Activated CD4-positive, alpha-beta memory T cell treated with anti-CD3 and anti-CD28 coated beads, Interleukin-2, amount 10 ng/mL, durations not matched to agents 7 days and 5 days (primary cell): Measurements from ENCODE around the gene LEPROT. TPM values are rescaled to one million over a fixed set of nuclear protein-coding genes. Genes with fewer than 3 reads are reported as not detected.

Source experiments
- CTCF ChIA-PET: fragments of 350-600 bp; sonication (Branson Sonifier 250); formaldehyde crosslinking; loops from one replicate; lab custom pipeline; 2021; ENCODE audit warnings: antibody characterized with exemption, inconsistent platforms; lab: Charles Lee
- POLR2A ChIA-PET: fragments of 350-600 bp; sonication (Branson Sonifier 250); formaldehyde crosslinking; loops from one replicate; lab custom pipeline; 2021; ENCODE audit warnings: antibody characterized with exemption; lab: Charles Lee
- DNase-seq: peaks from one replicate; pipeline ENCODE4 v3.0.0-alpha.2; 2020
- H3K27ac Mint-ChIP-seq: one replicate; pipeline ENCODE4 v1.8.0; 2021; ENCODE audit warnings: mild to moderate bottlenecking, mixed read lengths
- H3K27me3 Mint-ChIP-seq: one replicate; pipeline ENCODE4 v1.8.0; 2021; ENCODE audit warnings: mixed read lengths
- H3K36me3 Mint-ChIP-seq: one replicate; pipeline ENCODE4 v1.8.0; 2021; ENCODE audit warnings: low read depth, mixed read lengths
- H3K4me1 Mint-ChIP-seq: one replicate; pipeline ENCODE4 v1.8.0; 2021; ENCODE audit warnings: mixed read lengths
- H3K4me3 Mint-ChIP-seq: one replicate; pipeline ENCODE4 v1.8.0; 2021; ENCODE audit warnings: mild to moderate bottlenecking, mixed read lengths
- H3K9me3 Mint-ChIP-seq: one replicate; pipeline ENCODE4 v1.8.0; 2021; ENCODE audit warnings: mixed read lengths
- total RNA-seq, 2 experiments: library from RNA; stranded (reverse); gene quantifications; one replicate each; pipeline ENCODE4 v1.2.3, GENCODE V29; 2021

Gene LEPROT
- total RNA-seq, 2 experiments from 2014 or later, result 29.2 to 31.3 TPM

DNA sequence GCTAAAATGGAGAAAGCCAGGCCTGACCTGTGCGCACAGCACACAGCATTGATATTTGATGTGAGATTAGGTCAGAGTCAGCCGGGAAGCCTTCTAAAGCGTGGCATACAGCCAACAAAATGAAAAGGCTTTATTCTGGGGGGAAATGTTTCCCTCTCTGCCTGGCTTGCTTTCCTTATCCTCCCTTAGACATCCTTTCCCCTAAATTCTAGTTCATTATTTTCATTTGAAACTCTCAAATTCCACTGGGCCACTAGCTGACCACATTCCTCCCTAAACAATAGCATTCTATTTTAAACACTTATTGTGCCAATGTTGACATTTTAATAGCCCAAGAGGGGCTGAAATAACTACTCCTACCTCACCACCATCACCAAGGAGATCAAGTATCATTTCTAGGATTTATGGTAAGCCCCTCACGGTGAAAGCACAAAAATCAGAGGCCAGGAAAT lies 49.4 kb downstream of the LEPROT start:
- ChIA-PET POLR2A (no interaction called here), CTCF (no interaction called here)
- Mint-ChIP-seq H3K27me3 (no peaks in the 10 kb centered on the region), H3K36me3 (no peaks in the 10 kb centered on the region), H3K4me1 (no peaks in the 10 kb centered on the region), H3K9me3 (no peaks in the 10 kb centered on the region), H3K4me3 (no peak overlapping the region), H3K27ac (no peak overlapping the region)
- DNase-seq, result no peak

DNA sequence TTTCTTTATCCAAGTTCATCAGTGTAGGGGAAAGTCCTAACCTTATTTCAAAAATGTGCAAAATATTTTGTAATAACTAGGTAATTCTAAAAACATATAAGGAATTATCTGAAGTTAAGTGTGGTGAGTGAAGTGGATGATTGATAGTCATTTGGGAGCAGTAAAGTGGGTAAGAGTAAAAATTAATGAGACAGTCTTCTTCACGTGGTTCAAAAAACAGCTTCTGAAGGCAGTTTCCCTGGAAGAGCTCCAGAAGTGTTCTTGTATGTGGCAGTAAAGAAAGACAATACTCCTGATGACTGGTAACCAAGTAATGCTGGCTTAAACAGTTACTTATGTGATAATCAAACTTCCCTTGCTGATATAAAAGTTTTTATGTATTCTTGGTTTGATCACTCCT lies 50.3 kb downstream of the LEPROT start:
- ChIA-PET CTCF (no interaction called here), POLR2A (no interaction called here)
- Mint-ChIP-seq H3K27me3 (no peaks in the 10 kb centered on the region), H3K4me3 (no peak overlapping the region), H3K4me1 (no peaks in the 10 kb centered on the region), H3K9me3 (no peaks in the 10 kb centered on the region), H3K36me3 (no peaks in the 10 kb centered on the region), H3K27ac (no peak overlapping the region)
- no peak for DNase-seq

DNA sequence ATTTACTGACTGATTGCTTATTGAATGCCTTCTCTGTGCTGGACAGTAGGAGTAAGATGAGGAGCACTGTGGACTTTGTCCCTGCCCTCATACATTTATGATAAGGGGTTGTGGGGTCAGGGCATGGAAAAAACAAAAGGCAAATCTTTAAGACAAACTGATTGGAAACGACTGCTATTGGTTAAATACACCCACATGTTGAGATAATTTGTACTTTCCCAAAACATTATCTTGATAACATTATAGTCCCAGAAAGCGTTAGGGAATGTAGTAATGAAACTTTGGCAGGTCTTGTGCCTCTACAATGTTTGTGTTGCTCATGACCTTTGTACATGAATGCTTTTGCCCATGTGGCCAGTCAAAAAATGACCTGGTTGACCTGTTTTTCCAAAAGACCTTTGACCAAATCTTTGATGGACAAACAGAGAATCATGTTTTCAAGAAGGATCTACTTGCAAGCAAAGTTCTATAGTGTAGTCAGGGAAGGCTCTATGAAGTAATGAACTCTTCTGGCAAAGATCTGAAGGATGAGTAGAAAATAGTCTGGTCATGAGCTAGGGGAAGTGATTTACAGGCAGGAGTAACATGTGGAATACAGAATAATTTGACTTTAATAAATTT lies 50.9 kb downstream of the LEPROT start:
- Mint-ChIP-seq H3K9me3 (no peaks in the 10 kb centered on the region), H3K27me3 (no peaks in the 10 kb centered on the region), H3K4me3 (no peak overlapping the region), H3K27ac (no peak overlapping the region), H3K36me3 (no peaks in the 10 kb centered on the region), H3K4me1 (no peaks in the 10 kb centered on the region)
- no peak for DNase-seq
- ChIA-PET CTCF (no interaction called here), POLR2A (no interaction called here)

DNA sequence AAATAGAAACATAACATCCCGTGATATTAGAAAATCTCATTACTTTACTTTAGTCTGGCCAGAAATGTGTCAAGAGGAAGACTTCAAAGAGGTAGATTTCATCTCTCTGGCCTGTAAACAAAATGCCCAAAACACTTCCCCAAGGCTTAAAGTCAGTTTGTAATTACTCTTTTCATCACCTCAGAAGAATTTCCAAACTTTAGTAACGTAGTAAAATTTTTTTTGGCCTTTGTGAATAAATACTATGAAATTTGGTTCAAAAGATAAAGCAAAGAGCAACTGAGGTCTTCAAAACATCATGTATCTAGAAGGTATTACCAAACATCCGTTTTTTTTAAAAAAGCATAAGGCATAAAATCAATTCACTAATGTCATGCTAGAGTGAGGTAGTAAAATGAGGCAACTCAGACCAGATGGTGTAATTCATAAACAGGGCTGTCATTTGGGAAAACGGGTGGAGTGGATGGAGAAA lies 51.4 kb downstream of the LEPROT start:
- H3K4me3 Mint-ChIP-seq, result no peak overlapping the region
- H3K27ac Mint-ChIP-seq, result no peak overlapping the region
- H3K27me3 Mint-ChIP-seq, result no peaks in the 10 kb centered on the region
- no peaks in the 10 kb centered on the region for H3K9me3 Mint-ChIP-seq
- no peak for DNase-seq
- no peaks in the 10 kb centered on the region for H3K4me1 Mint-ChIP-seq
- POLR2A ChIA-PET, result no interaction called here
- H3K36me3 Mint-ChIP-seq, result no peaks in the 10 kb centered on the region
- CTCF ChIA-PET, result no interaction called here

DNA sequence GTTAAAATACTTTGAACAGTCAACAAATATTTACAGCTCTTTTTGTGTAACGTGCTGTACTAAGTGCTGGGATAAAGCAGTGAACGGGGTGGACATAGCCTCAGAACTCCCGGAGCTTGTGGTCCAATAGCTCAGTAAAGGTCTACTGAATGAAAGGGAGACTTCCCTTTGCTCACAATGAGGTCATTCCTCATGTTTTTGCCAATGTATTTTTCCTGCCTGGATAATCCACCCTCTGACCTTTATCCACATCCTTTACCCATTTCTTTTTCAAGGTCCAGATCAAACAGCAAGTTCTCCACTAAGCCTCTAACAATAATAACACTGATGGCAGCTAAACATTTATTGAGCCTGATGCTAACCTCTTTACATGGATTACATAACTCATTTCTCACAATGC lies 55.9 kb downstream of the LEPROT start:
- H3K27ac Mint-ChIP-seq, result no peak overlapping the region
- H3K4me3 Mint-ChIP-seq, result no peak overlapping the region
- ChIA-PET POLR2A (no interaction called here), CTCF (interaction anchor here (1.3 kb wide), 1 partner anchor 17 kb away, joined by 5 read pairs; no protein-coding TSS in a partner anchor)
- no peaks in the 10 kb centered on the region for H3K36me3 Mint-ChIP-seq
- no peaks in the 10 kb centered on the region for H3K9me3 Mint-ChIP-seq
- H3K27me3 Mint-ChIP-seq, result no peaks in the 10 kb centered on the region
- no peak for DNase-seq
- no peaks in the 10 kb centered on the region for H3K4me1 Mint-ChIP-seq

DNA sequence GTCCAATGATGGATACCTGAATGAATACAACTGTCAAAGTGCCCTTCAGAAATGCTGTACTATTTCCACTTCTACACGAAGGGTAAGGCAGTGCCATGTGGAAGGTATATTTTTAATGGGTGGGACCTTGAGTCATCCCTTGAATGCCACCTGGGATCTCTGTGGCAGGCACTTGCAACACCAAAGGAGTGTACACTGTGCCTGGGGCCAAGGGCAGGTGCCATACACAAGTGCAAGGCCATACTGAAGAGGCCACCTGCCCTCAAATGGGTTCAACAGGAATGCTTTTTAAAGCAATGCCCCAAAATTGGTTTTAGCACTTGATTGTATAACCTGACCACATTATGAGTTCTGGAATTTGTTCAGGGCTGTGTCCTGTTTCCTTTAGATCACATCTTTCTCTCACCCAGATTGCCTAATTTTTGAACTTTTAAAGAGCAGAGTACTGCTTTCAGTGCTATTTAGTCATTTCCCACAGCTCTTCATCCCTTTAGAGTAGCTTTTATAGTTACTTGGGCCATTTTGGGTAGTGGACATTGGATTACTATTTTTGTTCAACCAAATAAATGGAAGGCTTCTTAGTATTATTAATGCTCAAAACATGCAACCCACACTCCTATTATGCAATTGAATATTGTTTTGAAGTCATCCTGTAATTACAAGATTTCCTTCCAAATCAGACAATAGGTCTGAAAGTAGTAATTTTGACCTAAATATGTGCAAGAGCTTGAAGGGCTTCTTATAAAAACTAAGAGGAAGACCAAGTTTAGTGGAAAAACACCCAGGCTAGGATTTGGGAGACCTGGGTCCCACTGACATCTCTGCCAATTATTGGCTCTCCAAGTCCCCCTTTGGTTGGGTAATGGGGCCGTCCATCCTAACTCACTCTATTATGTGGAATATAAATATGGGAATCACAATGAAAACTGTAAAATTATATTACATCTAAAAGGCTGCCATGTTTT lies 57.2 kb downstream of the LEPROT start:
- H3K4me1 Mint-ChIP-seq, result no peaks in the 10 kb centered on the region
- H3K36me3 Mint-ChIP-seq, result no peaks in the 10 kb centered on the region
- H3K27me3 Mint-ChIP-seq, result no peaks in the 10 kb centered on the region
- CTCF ChIA-PET, result no interaction called here
- no peak overlapping the region for H3K4me3 Mint-ChIP-seq
- H3K27ac Mint-ChIP-seq, result no peak overlapping the region
- POLR2A ChIA-PET, result no interaction called here
- DNase-seq, result no peak
- no peaks in the 10 kb centered on the region for H3K9me3 Mint-ChIP-seq

DNA sequence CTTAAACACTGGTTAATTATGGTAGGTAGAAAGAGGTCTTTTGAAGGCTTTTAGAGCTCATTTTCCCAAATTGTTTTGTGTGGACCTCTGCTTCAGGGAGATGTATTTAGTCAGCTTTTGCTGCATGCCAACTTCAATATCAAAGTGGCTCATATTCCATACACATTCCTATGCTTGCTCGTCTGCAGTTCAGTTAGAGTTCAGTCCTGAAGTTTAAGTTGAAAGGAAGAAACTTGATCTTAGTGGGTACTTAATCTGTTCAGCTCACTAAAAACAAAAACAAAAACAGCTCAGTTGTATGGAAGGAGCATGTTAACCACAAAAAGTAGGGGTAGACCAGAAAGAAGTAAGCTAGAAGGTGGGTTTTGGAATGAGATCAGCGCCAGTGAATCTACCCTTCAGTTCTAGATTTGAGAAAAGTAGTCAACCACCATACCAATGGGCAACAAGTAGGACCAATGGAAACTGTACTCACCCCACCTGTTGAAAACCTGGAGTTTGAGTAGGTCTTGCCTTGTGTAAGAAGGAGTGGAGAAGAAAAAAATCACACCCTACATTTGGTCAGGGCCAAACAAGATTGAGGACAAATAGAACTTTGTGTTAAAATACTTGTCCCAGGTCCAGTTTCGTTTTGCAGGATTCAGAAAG lies 58.0 kb downstream of the LEPROT start:
- Mint-ChIP-seq H3K36me3 (no peaks in the 10 kb centered on the region), H3K27ac (no peak overlapping the region), H3K9me3 (no peaks in the 10 kb centered on the region), H3K4me3 (no peak overlapping the region), H3K27me3 (no peaks in the 10 kb centered on the region), H3K4me1 (no peaks in the 10 kb centered on the region)
- ChIA-PET CTCF (interaction anchor here (0.6 to 2.5 kb wide), 2 partner anchors 19 to 458 kb away, joined by 3 to 7 read pairs; no protein-coding TSS in a partner anchor), POLR2A (no interaction called here)
- DNase-seq, result no peak

DNA sequence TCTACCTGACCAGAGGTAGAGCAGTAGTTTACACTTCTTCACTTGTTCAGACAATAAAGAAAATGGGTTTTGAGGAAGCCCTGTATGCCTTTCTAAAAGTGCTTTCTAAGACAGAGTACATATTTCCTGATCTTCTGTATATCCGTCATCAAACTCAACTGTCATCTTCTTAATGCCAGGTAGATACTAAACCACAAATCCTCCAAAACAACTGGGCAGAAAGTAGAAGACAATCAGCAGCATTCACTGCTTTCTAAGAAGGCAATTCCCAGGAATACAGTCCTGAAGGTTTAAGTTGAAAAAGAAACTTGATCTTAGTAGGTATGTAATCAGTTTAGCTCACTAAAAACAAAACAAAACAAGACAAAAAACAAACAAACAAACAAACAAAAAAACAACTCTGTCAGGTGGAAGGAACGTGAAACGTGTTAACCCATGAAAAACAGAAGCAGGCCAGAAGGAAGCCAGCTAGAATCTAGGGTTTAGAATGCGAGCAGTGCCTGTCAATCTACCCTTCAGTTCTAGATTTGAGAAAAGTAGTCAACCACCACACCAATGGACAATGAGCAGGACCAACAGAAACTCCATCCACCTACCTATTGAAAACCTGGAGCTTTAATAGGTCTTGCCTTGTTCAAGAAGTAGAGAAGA lies 59.2 kb downstream of the LEPROT start:
- Mint-ChIP-seq H3K36me3 (no peaks in the 10 kb centered on the region), H3K27ac (no peak overlapping the region), H3K4me1 (no peaks in the 10 kb centered on the region), H3K9me3 (no peaks in the 10 kb centered on the region), H3K4me3 (no peak overlapping the region), H3K27me3 (no peaks in the 10 kb centered on the region)
- POLR2A ChIA-PET, result no interaction called here
- CTCF ChIA-PET, result interaction anchor here (0.6 to 2.5 kb wide), 2 partner anchors 20 to 106 kb away, joined by 3 to 7 read pairs; no protein-coding TSS in a partner anchor
- no peak for DNase-seq

DNA sequence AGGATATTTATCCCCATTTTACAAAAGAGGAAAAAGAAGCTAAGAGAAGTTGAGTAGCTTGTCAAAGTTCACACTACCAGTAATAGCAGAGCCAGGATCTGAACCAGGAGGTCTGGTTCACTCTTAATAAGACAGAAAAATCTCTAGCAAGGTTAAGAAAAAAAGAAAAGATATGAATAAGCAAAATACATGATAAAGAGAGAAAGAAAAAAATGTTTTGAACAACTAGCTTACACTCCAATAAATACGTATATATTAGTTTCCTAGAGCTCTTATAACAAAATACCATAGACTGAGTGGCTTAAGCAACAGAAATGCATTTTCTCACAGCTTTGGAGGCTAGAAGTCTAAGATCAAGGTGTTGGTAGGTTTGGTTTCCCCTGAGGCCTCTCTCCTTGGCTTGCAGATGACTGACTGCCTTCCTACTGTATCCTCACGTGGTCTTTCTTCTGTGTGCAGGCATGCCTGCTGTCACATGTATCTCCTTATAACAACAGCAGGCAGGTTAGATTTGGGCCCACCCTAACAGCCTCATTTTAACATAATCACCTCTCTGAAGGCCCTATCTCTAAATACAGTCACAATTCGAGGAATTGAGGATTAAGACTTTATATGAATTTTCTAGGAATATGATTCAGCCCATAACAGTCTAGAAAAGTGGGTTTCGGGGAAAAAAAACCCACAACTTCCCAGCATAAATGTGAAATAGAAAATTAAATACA lies 60.4 kb downstream of the LEPROT start:
- Mint-ChIP-seq H3K36me3 (no peaks in the 10 kb centered on the region), H3K4me1 (no peaks in the 10 kb centered on the region), H3K4me3 (no peak overlapping the region), H3K9me3 (no peaks in the 10 kb centered on the region), H3K27ac (no peak overlapping the region), H3K27me3 (no peaks in the 10 kb centered on the region)
- CTCF ChIA-PET, result interaction anchor here (2.5 kb wide), 1 partner anchor 21 kb away, joined by 7 read pairs; no protein-coding TSS in a partner anchor
- POLR2A ChIA-PET, result no interaction called here
- no peak for DNase-seq

DNA sequence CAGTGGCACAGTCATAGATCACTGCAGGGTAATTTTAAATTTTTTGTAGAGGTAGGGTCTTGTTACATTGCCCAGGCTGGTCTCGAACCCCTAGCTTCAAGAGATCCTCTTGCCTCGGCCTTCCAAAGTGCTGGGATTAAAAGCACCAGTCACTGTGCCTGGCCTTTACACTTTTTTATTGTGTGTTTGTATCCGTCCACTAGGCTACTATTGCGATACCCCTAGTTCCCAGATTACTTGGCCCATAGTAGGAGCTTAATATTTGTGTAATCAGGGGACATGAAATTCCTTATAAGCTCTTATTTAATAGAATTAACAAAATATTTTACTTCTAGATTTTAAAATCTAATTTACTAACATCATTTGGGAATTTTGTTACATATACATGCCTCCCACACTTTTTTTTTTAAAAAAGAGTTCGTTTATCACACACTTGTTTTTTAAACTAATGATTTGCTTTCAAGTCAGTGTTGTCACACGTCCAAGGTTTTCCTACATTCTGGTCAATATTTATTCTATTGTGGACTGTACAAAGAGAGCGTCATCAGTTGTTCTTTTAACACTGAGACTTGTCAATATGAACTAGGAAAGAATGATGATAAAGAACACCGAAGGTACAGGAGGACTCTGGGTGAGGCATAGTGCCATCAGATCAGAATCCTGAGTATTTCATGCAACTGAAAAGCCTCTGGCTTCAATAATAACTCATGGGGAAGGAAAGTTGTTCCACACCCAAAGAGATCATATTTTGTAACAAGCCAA lies 63.7 kb downstream of the LEPROT start:
- Mint-ChIP-seq H3K4me1 (no peaks in the 10 kb centered on the region), H3K27me3 (no peaks in the 10 kb centered on the region), H3K4me3 (no peak overlapping the region), H3K27ac (no peak overlapping the region), H3K9me3 (no peaks in the 10 kb centered on the region), H3K36me3 (no peaks in the 10 kb centered on the region)
- DNase-seq, result no peak
- ChIA-PET POLR2A (no interaction called here), CTCF (no interaction called here)
